ENCODE data around the gene KIRREL3.

DNA sequence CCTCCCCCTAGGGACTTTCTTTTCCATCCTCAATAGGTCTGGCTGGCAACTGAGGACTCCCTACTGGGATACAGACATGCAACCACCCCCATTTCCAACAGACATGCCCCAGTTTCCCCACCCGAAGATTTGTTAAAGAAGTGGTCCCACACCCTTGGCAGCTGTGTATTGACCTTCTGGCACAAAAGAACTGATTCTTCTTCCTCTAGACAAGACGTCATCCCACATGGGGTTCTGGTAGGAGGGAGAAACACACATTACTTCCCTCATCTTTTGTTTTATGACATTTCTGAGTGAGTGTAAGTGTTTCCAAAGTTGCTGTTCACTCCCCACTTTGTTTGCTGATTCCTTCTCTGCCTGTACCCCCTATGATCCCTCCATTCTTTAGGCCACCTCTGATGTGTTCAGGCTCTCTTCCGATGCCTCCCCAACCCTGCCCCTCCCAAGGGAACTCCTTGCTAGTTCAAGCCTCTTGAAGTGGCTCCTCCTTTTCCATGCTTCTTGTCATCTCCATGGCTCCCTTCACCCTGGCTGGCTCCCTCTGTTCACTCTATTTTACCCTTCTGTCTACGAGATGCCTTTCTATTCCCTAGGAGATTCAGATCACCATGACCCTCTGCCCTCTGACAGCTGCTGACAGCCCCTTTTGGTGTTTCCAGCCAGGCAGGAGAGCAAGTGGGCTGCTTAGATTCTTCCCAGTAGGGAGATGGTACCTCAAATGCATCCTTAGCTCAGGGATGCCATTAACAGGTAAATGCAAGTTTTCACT lies 4.3 kb downstream of the KIRREL3 start:
- TF ChIP-seq CTCF (IDR thresholded peaks at IDR 0.05; ENCODE audit: low read depth, low read length): no peak
- TF ChIP-seq EZH2phosphoT487 (IDR thresholded peaks at IDR 0.05; ENCODE audit: low read depth): no peak
